Smooth muscle cell (in vitro differentiated cells): ENCODE measurements around the gene MR1. TPM values are rescaled to one million over a fixed set of nuclear protein-coding genes. Genes with fewer than 3 reads are reported as not detected.

Source experiments
- DNase-seq: peaks from one replicate; lab custom pipeline; 2025; ENCODE audit not compliant: unreplicated experiment; lab: John Stamatoyannopoulos, UW
- H2AFZ ChIP-seq: fragments of 200-600 bp; sonication (generic); 2 replicates; pipeline ENCODE4 v1.6.0; 2016; ENCODE audit warnings: antibody characterized with exemption, low read depth, mild to moderate bottlenecking
- H3F3A ChIP-seq: fragments of 200-600 bp; sonication (generic); 2 replicates; pipeline ENCODE4 v1.6.0; 2017; ENCODE audit warnings: antibody characterized with exemption, low read depth
- H3K27ac ChIP-seq: fragments of 200-600 bp; sonication (generic); 2 replicates; pipeline ENCODE4 v1.5.1; 2016; ENCODE audit warnings: low read depth, mild to moderate bottlenecking
- H3K27me3 ChIP-seq: fragments of 200-600 bp; sonication (generic); 2 replicates; pipeline ENCODE4 v1.6.1; 2016; ENCODE audit warnings: low read depth, mild to moderate bottlenecking
- H3K36me3 ChIP-seq: fragments of 200-600 bp; sonication (generic); 2 replicates; pipeline ENCODE4 v1.5.1; 2016; ENCODE audit warnings: low read depth
- H3K4me1 ChIP-seq: fragments of 200-600 bp; sonication (generic); 2 replicates; pipeline ENCODE4 v1.5.1; 2016; ENCODE audit warnings: low read depth
- H3K4me2 ChIP-seq: fragments of 200-600 bp; sonication (generic); 2 replicates; pipeline ENCODE4 v1.6.0; 2016; ENCODE audit warnings: mild to moderate bottlenecking
- H3K4me3 ChIP-seq: fragments of 200-600 bp; sonication (generic); 2 replicates; pipeline ENCODE4 v1.5.1; 2016; ENCODE audit warnings: mild to moderate bottlenecking
- H3K79me2 ChIP-seq: fragments of 200-600 bp; sonication (generic); 2 replicates; pipeline ENCODE4 v1.6.0; 2016; ENCODE audit warnings: low read depth, mild to moderate bottlenecking
- H3K9ac ChIP-seq: fragments of 200-600 bp; sonication (generic); 2 replicates; pipeline ENCODE4 v1.6.0; 2016; ENCODE audit warnings: low read depth
- H3K9me3 ChIP-seq: fragments of 200-600 bp; sonication (generic); replicated peaks from 2 replicates; pipeline ENCODE4 v1.5.1; 2016; ENCODE audit warnings: low read depth
- H4K20me1 ChIP-seq: fragments of 200-600 bp; sonication (generic); 2 replicates; pipeline ENCODE4 v1.6.0; 2016; ENCODE audit warnings: low read depth
- CTCF ChIP-seq: fragments of 200-600 bp; sonication (generic); IDR thresholded peaks from 2 replicates; pipeline ENCODE4 v1.5.1; 2017; ENCODE audit warnings: borderline replicate concordance, mild to moderate bottlenecking, antibody characterized with exemption; ENCODE audit not compliant: insufficient read depth, poor library complexity, severe bottlenecking
- WGBS: methylation state at CpG from one replicate; pipeline ENCODE4 v1.1.7; 2016; ENCODE audit warnings: low lambda C conversion rate; 5-methylcytosine and 5-hydroxymethylcytosine counted together
- polyA plus RNA-seq: library from polyadenylated mRNA; unstranded; fragments of >200 nt; fragmentation: Nextera tagmentation; extraction: Ambion mirVana; gene quantifications from 2 replicates; pipeline ENCODE4 v1.2.1, GENCODE V29; 2016
- total RNA-seq: library from RNA; depleted of rRNA; stranded (reverse); fragments of >200 nt; gene quantifications from 2 replicates; pipeline ENCODE4 v1.2.3, GENCODE V29; 2014

MR1 gene
- total and polyA plus RNA-seq, 2 experiments from 2014 or later: 0.26 to 2.1 TPM

GRCh38 chr1:181001091-181001780 lies 32.5 kb upstream of the MR1 start:
- no peaks in the 10 kb centered on the region for H3K36me3 ChIP-seq
- H4K20me1 ChIP-seq: peaks cover 65% of the 10 kb centered on the region
- H3K9me3 ChIP-seq: no peaks in the 10 kb centered on the region
- H3K79me2 ChIP-seq: peaks cover 16% of the 10 kb centered on the region
- no peaks in the 10 kb centered on the region for H3F3A ChIP-seq
- H3K9ac ChIP-seq: no peak overlapping the region
- no peak overlapping the region for H3K27ac ChIP-seq
- no peak for DNase-seq
- TF ChIP-seq CTCF: no peak
- 98% methylated on average over 7 of the region's 7 CpGs for WGBS
- H3K4me2 ChIP-seq: no peak overlapping the region
- no peak overlapping the region for H2AFZ ChIP-seq
- no peaks in the 10 kb centered on the region for H3K27me3 ChIP-seq
- no peaks in the 10 kb centered on the region for H3K4me1 ChIP-seq
- no peak overlapping the region for H3K4me3 ChIP-seq

- no peak for DNase-seq
- H3K27me3 ChIP-seq: no peaks in the 10 kb centered on the region
- WGBS: 99% methylated on average over 3 of the region's 3 CpGs
- TF ChIP-seq CTCF: no peak
- H3K27ac ChIP-seq: no peak overlapping the region
- no peak overlapping the region for H2AFZ ChIP-seq
- H3K9ac ChIP-seq: no peak overlapping the region
- no peaks in the 10 kb centered on the region for H3K9me3 ChIP-seq
- peaks cover 30% of the 10 kb centered on the region for H3K79me2 ChIP-seq
- H3K4me1 ChIP-seq: no peaks in the 10 kb centered on the region
- no peak overlapping the region for H3K4me2 ChIP-seq
- H3K36me3 ChIP-seq: no peaks in the 10 kb centered on the region
- peaks cover 70% of the 10 kb centered on the region for H4K20me1 ChIP-seq
- H3F3A ChIP-seq: no peaks in the 10 kb centered on the region
- H3K4me3 ChIP-seq: no peak overlapping the region
Measured at GRCh38 chr1:181002582-181003172, 31.1 kb upstream of the MR1 start.

- H3K4me3 ChIP-seq: no peak overlapping the region
- peak overlapping the region; percentile 22 for H3K27ac ChIP-seq
- H3K36me3 ChIP-seq: no peaks in the 10 kb centered on the region
- no peak overlapping the region for H3K9ac ChIP-seq
- no peaks in the 10 kb centered on the region for H3K4me1 ChIP-seq
- H3K9me3 ChIP-seq: no peaks in the 10 kb centered on the region
- H4K20me1 ChIP-seq: peaks cover 98% of the 10 kb centered on the region
- no peak for DNase-seq
- no peak overlapping the region for H2AFZ ChIP-seq
- no peaks in the 10 kb centered on the region for H3F3A ChIP-seq
- H3K27me3 ChIP-seq: no peaks in the 10 kb centered on the region
- TF ChIP-seq CTCF: no peak
- peaks cover 94% of the 10 kb centered on the region for H3K79me2 ChIP-seq
- H3K4me2 ChIP-seq: peak overlapping the region; percentile 11
Measured at GRCh38 chr1:181010789-181011188, 23.0 kb upstream of the MR1 start.
